HepG2 (cell line): ENCODE data around the gene MAP3K2. TPM values are rescaled to one million over a fixed set of nuclear protein-coding genes. Genes with fewer than 3 reads are reported as not detected.

Experiments used
- ARHGAP35 ChIP-seq: sonication (generic); formaldehyde crosslinking; IDR thresholded peaks from 2 replicates; pipeline ENCODE4 v1.9.0; 2022; ENCODE audit warnings: mild to moderate bottlenecking, inconsistent platforms, moderate library complexity, missing genetic modification reagents, borderline replicate concordance
- FOSL2 ChIP-seq: sonication (generic); formaldehyde crosslinking; IDR thresholded peaks from 2 replicates; pipeline ENCODE4 v1.4.0; 2020; ENCODE audit warnings: missing genetic modification reagents
- KDM4B ChIP-seq: sonication (generic); formaldehyde crosslinking; IDR thresholded peaks from 2 replicates; pipeline ENCODE4 v1.4.0; 2020; ENCODE audit warnings: missing genetic modification reagents
- MTA1 ChIP-seq: sonication (generic); formaldehyde crosslinking; IDR thresholded peaks from 2 replicates; pipeline ENCODE4 v1.4.0; 2020; ENCODE audit warnings: missing genetic modification reagents, mild to moderate bottlenecking, borderline replicate concordance
- MXD4 ChIP-seq: IDR thresholded peaks from 2 replicates; pipeline ENCODE4 v1.6.1; 2016; ENCODE audit warnings: mild to moderate bottlenecking, missing biosample characterization, missing genetic modification reagents
- WIZ ChIP-seq: sonication (generic); formaldehyde crosslinking; IDR thresholded peaks from 2 replicates; pipeline ENCODE4 v1.5.1; 2020; ENCODE audit warnings: mild to moderate bottlenecking, missing genetic modification reagents
- XRCC5 ChIP-seq: fragments of 200-400 bp; formaldehyde crosslinking; optimal IDR thresholded peaks from 2 replicates; pipeline ENCODE3; 2017; ENCODE audit warnings: mild to moderate bottlenecking, low read length
- ZNF20 ChIP-seq: sonication (generic); formaldehyde crosslinking; IDR thresholded peaks from 2 replicates; pipeline ENCODE4 v1.4.0; 2020; ENCODE audit warnings: mild to moderate bottlenecking, moderate library complexity, missing genetic modification reagents
- ZNF230 ChIP-seq: sonication (generic); formaldehyde crosslinking; IDR thresholded peaks from 2 replicates; pipeline ENCODE4 v1.4.0; 2020; ENCODE audit warnings: mild to moderate bottlenecking, missing genetic modification reagents
- ZNF501 ChIP-seq: sonication (generic); formaldehyde crosslinking; IDR thresholded peaks from 2 replicates; pipeline ENCODE4 v1.5.1; 2020; ENCODE audit warnings: mild to moderate bottlenecking, moderate library complexity, missing genetic modification reagents
- ZNF530 ChIP-seq: sonication (generic); formaldehyde crosslinking; IDR thresholded peaks from 2 replicates; pipeline ENCODE4 v1.5.0; 2020; ENCODE audit warnings: low read depth, mild to moderate bottlenecking, missing genetic modification reagents
- polyA plus RNA-seq, 8 experiments: library from polyadenylated mRNA; depleted of rRNA in 3 of 8; stranded (reverse) in 7 of 8; unstranded in 1 of 8; fragments of >200 nt; fragmentation: Illumina TruSeq in 4 of 8; extraction: Trizol in 4 of 8; gene quantifications; 2 replicates each; pipeline versions ENCODE4 v1.2.1 to v1.2.3, GENCODE V29; 2011 to 2016; ENCODE audit warnings: low read depth in 4 of 8, missing spikeins in 1 of 8, mixed read lengths in 1 of 8; ENCODE audit not compliant: insufficient read depth in 1 of 8
- total RNA-seq, 5 experiments: library from RNA; depleted of rRNA; stranded (reverse); fragments of >200 nt; fragmentation: Illumina TruSeq; extraction: Trizol; gene quantifications; 2 replicates each; pipeline ENCODE4 v1.2.3, GENCODE V29; 2016; ENCODE audit warnings: low read depth in 1 of 5
- TF ChIP-seq, protein P1 (sequence below): sonication (generic); formaldehyde crosslinking; IDR thresholded peaks from 2 replicates; pipeline ENCODE4 v1.4.0; 2020; ENCODE audit warnings: missing genetic modification reagents
- TF ChIP-seq, protein P2 (sequence below): IDR thresholded peaks from 2 replicates; pipeline ENCODE4 v1.6.1; 2016; ENCODE audit warnings: missing genetic modification reagents, missing compliant biosample characterization
- TF ChIP-seq, protein P3 (sequence below): sonication (generic); formaldehyde crosslinking; IDR thresholded peaks from 2 replicates; pipeline ENCODE4 v1.9.0; 2022; ENCODE audit warnings: low read depth, missing genetic modification reagents
- TF ChIP-seq, protein P4 (sequence below): sonication (generic); formaldehyde crosslinking; IDR thresholded peaks from 2 replicates; pipeline ENCODE4 v1.5.1; 2020; ENCODE audit warnings: missing genetic modification reagents, mild to moderate bottlenecking, borderline replicate concordance
- TF ChIP-seq, protein P5 (sequence below): sonication (generic); formaldehyde crosslinking; IDR thresholded peaks from 2 replicates; pipeline ENCODE4 v1.4.0; 2020; ENCODE audit warnings: missing genetic modification reagents

The MAP3K2 gene
- total and polyA plus RNA-seq, 2 of the 13 experiments (the other 11 are each of a cell fraction or from before 2014, with no cell fraction given), result 12.2 to 37.2 TPM

DNA sequence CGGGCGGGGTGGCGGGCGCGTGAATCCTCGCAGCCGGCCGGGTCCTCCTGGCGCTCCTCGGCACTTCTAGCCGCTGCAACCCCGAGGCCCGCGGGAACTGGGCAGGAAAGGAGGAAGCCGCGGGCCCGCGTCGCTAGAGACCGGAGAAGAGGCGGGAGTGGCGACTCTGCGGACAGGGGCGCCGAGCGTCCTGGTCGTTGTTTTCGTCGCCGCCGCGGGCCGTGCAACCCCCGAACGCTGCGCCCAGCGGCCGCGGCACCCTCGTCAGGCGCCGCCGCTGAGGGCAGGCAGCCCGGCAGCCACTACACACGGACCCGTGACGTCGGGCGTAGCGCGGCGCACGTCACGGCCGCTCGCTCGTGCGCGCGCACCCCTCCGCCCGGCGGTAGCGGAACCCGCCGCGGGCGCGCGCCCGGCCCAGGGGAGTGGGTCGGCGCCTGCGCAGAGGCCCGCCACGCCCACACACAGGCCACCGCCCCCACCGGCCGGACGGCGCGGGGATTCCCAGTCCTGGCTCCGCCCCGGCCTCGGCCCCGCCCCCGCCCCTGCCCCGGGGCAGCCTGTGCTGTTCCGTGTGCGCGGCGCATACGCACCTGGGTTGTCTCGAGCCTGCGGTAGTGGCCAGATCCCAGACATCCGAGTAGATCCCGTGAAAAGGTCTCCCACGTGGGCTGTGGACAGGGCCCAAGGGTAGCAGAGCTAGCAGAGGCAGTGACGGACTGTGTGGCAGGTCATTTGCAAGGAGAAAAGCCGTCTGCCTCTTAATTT, at the start of gene MAP3K2 (continued):
- TF ChIP-seq, protein P1, sequence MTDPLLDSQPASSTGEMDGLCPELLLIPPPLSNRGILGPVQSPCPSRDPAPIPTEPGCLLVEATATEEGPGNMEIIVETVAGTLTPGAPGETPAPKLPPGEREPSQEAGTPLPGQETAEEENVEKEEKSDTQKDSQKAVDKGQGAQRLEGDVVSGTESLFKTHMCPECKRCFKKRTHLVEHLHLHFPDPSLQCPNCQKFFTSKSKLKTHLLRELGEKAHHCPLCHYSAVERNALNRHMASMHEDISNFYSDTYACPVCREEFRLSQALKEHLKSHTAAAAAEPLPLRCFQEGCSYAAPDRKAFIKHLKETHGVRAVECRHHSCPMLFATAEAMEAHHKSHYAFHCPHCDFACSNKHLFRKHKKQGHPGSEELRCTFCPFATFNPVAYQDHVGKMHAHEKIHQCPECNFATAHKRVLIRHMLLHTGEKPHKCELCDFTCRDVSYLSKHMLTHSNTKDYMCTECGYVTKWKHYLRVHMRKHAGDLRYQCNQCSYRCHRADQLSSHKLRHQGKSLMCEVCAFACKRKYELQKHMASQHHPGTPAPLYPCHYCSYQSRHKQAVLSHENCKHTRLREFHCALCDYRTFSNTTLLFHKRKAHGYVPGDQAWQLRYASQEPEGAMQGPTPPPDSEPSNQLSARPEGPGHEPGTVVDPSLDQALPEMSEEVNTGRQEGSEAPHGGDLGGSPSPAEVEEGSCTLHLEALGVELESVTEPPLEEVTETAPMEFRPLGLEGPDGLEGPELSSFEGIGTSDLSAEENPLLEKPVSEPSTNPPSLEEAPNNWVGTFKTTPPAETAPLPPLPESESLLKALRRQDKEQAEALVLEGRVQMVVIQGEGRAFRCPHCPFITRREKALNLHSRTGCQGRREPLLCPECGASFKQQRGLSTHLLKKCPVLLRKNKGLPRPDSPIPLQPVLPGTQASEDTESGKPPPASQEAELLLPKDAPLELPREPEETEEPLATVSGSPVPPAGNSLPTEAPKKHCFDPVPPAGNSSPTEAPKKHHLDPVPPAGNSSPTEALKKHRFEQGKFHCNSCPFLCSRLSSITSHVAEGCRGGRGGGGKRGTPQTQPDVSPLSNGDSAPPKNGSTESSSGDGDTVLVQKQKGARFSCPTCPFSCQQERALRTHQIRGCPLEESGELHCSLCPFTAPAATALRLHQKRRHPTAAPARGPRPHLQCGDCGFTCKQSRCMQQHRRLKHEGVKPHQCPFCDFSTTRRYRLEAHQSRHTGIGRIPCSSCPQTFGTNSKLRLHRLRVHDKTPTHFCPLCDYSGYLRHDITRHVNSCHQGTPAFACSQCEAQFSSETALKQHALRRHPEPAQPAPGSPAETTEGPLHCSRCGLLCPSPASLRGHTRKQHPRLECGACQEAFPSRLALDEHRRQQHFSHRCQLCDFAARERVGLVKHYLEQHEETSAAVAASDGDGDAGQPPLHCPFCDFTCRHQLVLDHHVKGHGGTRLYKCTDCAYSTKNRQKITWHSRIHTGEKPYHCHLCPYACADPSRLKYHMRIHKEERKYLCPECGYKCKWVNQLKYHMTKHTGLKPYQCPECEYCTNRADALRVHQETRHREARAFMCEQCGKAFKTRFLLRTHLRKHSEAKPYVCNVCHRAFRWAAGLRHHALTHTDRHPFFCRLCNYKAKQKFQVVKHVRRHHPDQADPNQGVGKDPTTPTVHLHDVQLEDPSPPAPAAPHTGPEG, result peak; percentile 79; the same call in 1 of the 2 replicates
- TF ChIP-seq ZNF20 (no peak), ZNF530 (no peak), WIZ (CRISPR knock-in tag) (no peak), MTA1 (CRISPR knock-in tag) (0 out of 2 replicates have a peak, but pooled peaks have one; percentile 30), XRCC5 (no peak), ZNF501 (CRISPR knock-in tag) (0 out of 2 replicates have a peak, but pooled peaks have one; percentile 19), MXD4 (CRISPR knock-in tag) (no peak), ZNF230 (CRISPR knock-in tag) (peak; percentile 49), KDM4B (CRISPR knock-in tag) (no peak), FOSL2 (peak; percentile 28; the same call in 1 of the 2 replicates), ARHGAP35 (CRISPR knock-in tag) (peak; percentile 78)
- TF ChIP-seq, protein P2, sequence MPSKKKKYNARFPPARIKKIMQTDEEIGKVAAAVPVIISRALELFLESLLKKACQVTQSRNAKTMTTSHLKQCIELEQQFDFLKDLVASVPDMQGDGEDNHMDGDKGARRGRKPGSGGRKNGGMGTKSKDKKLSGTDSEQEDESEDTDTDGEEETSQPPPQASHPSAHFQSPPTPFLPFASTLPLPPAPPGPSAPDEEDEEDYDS (CRISPR knock-in tag), result peak; percentile 40
- TF ChIP-seq, protein P3, sequence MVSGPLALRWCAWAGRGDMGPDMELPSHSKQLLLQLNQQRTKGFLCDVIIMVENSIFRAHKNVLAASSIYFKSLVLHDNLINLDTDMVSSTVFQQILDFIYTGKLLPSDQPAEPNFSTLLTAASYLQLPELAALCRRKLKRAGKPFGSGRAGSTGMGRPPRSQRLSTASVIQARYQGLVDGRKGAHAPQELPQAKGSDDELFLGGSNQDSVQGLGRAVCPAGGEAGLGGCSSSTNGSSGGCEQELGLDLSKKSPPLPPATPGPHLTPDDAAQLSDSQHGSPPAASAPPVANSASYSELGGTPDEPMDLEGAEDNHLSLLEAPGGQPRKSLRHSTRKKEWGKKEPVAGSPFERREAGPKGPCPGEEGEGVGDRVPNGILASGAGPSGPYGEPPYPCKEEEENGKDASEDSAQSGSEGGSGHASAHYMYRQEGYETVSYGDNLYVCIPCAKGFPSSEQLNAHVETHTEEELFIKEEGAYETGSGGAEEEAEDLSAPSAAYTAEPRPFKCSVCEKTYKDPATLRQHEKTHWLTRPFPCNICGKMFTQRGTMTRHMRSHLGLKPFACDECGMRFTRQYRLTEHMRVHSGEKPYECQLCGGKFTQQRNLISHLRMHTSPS (CRISPR knock-in tag), result no peak
- TF ChIP-seq, protein P4, sequence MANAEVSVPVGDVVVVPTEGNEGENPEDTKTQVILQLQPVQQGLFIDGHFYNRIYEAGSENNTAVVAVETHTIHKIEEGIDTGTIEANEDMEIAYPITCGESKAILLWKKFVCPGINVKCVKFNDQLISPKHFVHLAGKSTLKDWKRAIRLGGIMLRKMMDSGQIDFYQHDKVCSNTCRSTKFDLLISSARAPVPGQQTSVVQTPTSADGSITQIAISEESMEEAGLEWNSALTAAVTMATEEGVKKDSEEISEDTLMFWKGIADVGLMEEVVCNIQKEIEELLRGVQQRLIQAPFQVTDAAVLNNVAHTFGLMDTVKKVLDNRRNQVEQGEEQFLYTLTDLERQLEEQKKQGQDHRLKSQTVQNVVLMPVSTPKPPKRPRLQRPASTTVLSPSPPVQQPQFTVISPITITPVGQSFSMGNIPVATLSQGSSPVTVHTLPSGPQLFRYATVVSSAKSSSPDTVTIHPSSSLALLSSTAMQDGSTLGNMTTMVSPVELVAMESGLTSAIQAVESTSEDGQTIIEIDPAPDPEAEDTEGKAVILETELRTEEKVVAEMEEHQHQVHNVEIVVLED (CRISPR knock-in tag), result peak; percentile 84; the same call in 1 of the 2 replicates
- TF ChIP-seq, protein P5, sequence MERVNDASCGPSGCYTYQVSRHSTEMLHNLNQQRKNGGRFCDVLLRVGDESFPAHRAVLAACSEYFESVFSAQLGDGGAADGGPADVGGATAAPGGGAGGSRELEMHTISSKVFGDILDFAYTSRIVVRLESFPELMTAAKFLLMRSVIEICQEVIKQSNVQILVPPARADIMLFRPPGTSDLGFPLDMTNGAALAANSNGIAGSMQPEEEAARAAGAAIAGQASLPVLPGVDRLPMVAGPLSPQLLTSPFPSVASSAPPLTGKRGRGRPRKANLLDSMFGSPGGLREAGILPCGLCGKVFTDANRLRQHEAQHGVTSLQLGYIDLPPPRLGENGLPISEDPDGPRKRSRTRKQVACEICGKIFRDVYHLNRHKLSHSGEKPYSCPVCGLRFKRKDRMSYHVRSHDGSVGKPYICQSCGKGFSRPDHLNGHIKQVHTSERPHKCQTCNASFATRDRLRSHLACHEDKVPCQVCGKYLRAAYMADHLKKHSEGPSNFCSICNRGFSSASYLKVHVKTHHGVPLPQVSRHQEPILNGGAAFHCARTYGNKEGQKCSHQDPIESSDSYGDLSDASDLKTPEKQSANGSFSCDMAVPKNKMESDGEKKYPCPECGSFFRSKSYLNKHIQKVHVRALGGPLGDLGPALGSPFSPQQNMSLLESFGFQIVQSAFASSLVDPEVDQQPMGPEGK, result peak; percentile 46; the same call in 1 of the 2 replicates
